ENCODE results near the gene NCEH1. TPM values are rescaled to one million over a fixed set of nuclear protein-coding genes. Genes with fewer than 3 reads are reported as not detected.
"Not testable (repeated sequence)": the region's sequence is repeated elsewhere in the genome, so short reads cannot be mapped to it uniquely, and the experiment has no call there.

NCEH1 gene
- total RNA-seq (2.1 TPM), polyA plus RNA-seq (under 1 TPM; 0.43 to 0.95 (median 0.59) TPM)

GRCh38 chr3:172710664-172711453 lies at the start of gene NCEH1:
Gene NCEH1 (minus strand): TSS chr3:172711067. CDS start chr3:172710984, 83 bp downstream.
- H3K4me1 ChIP-seq (ENCODE audit: control insufficient read depth, insufficient read depth, low read length, poor library complexity, severe bottlenecking), result peaks cover 15% of the 10 kb centered on the region
- DNase-seq (peak; percentile 51 to 90 (median 56)), ATAC-seq (ENCODE audit: low read depth in 2 of 2) (peak; percentile 92 to 93)
- H3K9me3 ChIP-seq (ENCODE audit: control insufficient read depth in 2 of 2, low read length in 2 of 2), result no peaks in the 10 kb centered on the region
- H3K27me3 ChIP-seq (ENCODE audit: control insufficient read depth, insufficient read depth, low read length), result no peaks in the 10 kb centered on the region
- Mint-ChIP-seq H3K4me3 (peak within 1 kb of the TSS; percentile 92 to 98 (median 96)), H3K27ac (peak within 1 kb of the TSS in 2 of 3 donors; percentile 90 to 91), H3K27me3 (peaks cover 28% of the 10 kb centered on the region), H3K9me3 (no peaks in the 10 kb centered on the region), H3K4me1 (peaks cover 4 to 26% (median 15%) of the 10 kb centered on the region in 4 donors), H3K36me3 (no peaks in the 10 kb centered on the region)
- H3K36me3 ChIP-seq (ENCODE audit: control insufficient read depth, insufficient read depth, low read length), result no peaks in the 10 kb centered on the region
- no peak within 1 kb of the TSS for H3K27ac ChIP-seq (ENCODE audit: insufficient read depth, low read length, poor library complexity, severe bottlenecking)
- H3K4me3 ChIP-seq (ENCODE audit: low read depth, low read length), result peak within 1 kb of the TSS; percentile 97

- not testable (repeated sequence) for H3K27me3 Mint-ChIP-seq, H3K27ac Mint-ChIP-seq
Observed at GRCh38 chr3:172760416-172760815, 49.5 kb upstream of the NCEH1 start.

GRCh38 chr3:172753125-172753524 lies 42.3 kb upstream of the NCEH1 start:
- Mint-ChIP-seq H3K27me3 (no peaks in the 10 kb centered on the region), H3K36me3 (no peaks in the 10 kb centered on the region), H3K4me1 (peaks cover 17 to 57% (median 38%) of the 10 kb centered on the region in 4 donors), H3K4me3 (peak overlapping the region in 2 of 4 donors; percentile 94 to 98), H3K9me3 (no peaks in the 10 kb centered on the region), H3K27ac (peak overlapping the region in 2 of 3 donors; percentile 60 to 94)
- H3K4me1 ChIP-seq (ENCODE audit: control insufficient read depth, insufficient read depth, low read length, poor library complexity, severe bottlenecking), result peaks cover 39% of the 10 kb centered on the region
- H3K4me3 ChIP-seq (ENCODE audit: low read depth, low read length), result no peak overlapping the region
- DNase-seq (no peak), ATAC-seq (ENCODE audit: low read depth in 2 of 2) (no peak)
- no peaks in the 10 kb centered on the region for H3K27me3 ChIP-seq (ENCODE audit: control insufficient read depth, insufficient read depth, low read length)
- H3K27ac ChIP-seq (ENCODE audit: insufficient read depth, low read length, poor library complexity, severe bottlenecking), result no peak overlapping the region
- no peaks in the 10 kb centered on the region for H3K9me3 ChIP-seq (ENCODE audit: control insufficient read depth in 2 of 2, low read length in 2 of 2)
- H3K36me3 ChIP-seq (ENCODE audit: control insufficient read depth, insufficient read depth, low read length), result no peaks in the 10 kb centered on the region

More at GRCh38 chr3:172760416-172760815, 49.5 kb upstream of the NCEH1 start:
- H3K27me3 ChIP-seq (ENCODE audit: control insufficient read depth, insufficient read depth, low read length); H3K4me3 ChIP-seq (ENCODE audit: low read depth, low read length); H3K36me3 ChIP-seq (ENCODE audit: control insufficient read depth, insufficient read depth, low read length); H3K9me3 ChIP-seq (ENCODE audit: control insufficient read depth in 2 of 2, low read length in 2 of 2); H3K36me3 Mint-ChIP-seq; DNase-seq; H3K4me1 ChIP-seq (ENCODE audit: control insufficient read depth, insufficient read depth, low read length, poor library complexity, severe bottlenecking); H3K9me3 Mint-ChIP-seq; ATAC-seq (ENCODE audit: low read depth in 2 of 2); H3K4me3 Mint-ChIP-seq; H3K27ac ChIP-seq (ENCODE audit: insufficient read depth, low read length, poor library complexity, severe bottlenecking): not testable (repeated sequence)
- peaks cover 0 to 18% (median 7%) of the 10 kb centered on the region in 4 donors for H3K4me1 Mint-ChIP-seq

- Histone ChIP-seq H3K27ac (ENCODE audit: insufficient read depth, low read length, poor library complexity, severe bottlenecking) (no peak overlapping the region), H3K27me3 (ENCODE audit: control insufficient read depth, insufficient read depth, low read length) (no peaks in the 10 kb centered on the region), H3K9me3 (ENCODE audit: control insufficient read depth in 2 of 2, low read length in 2 of 2) (no peaks in the 10 kb centered on the region), H3K4me1 (ENCODE audit: control insufficient read depth, insufficient read depth, low read length, poor library complexity, severe bottlenecking) (peaks cover 39% of the 10 kb centered on the region), H3K36me3 (ENCODE audit: control insufficient read depth, insufficient read depth, low read length) (no peaks in the 10 kb centered on the region), H3K4me3 (ENCODE audit: low read depth, low read length) (peak overlapping the region; percentile 27)
- Mint-ChIP-seq H3K9me3 (no peaks in the 10 kb centered on the region), H3K4me1 (peaks cover 17 to 57% (median 38%) of the 10 kb centered on the region in 4 donors), H3K27me3 (no peaks in the 10 kb centered on the region), H3K36me3 (no peaks in the 10 kb centered on the region), H3K27ac (peak overlapping the region in 1 of 3 donors; percentile 94), H3K4me3 (peak overlapping the region in 3 of 4 donors; percentile 94 to 99 (median 98))
- DNase-seq, result peak in 1 of 3 donors; percentile 51
- ATAC-seq (ENCODE audit: low read depth in 2 of 2), result no peak
Observed at GRCh38 chr3:172752651-172753050, 41.8 kb upstream of the NCEH1 start.

- Histone ChIP-seq H3K27me3 (ENCODE audit: control insufficient read depth, insufficient read depth, low read length) (peaks cover 4% of the 10 kb centered on the region), H3K4me3 (ENCODE audit: low read depth, low read length) (peak overlapping the region; percentile 89), H3K9me3 (ENCODE audit: control insufficient read depth in 2 of 2, low read length in 2 of 2) (no peaks in the 10 kb centered on the region), H3K4me1 (ENCODE audit: control insufficient read depth, insufficient read depth, low read length, poor library complexity, severe bottlenecking) (peaks cover 39% of the 10 kb centered on the region), H3K27ac (ENCODE audit: insufficient read depth, low read length, poor library complexity, severe bottlenecking) (peak overlapping the region; percentile 44), H3K36me3 (ENCODE audit: control insufficient read depth, insufficient read depth, low read length) (no peaks in the 10 kb centered on the region)
- no peak for ATAC-seq (ENCODE audit: low read depth in 2 of 2)
- Mint-ChIP-seq H3K4me3 (peak overlapping the region; percentile 94 to 99 (median 98)), H3K36me3 (no peaks in the 10 kb centered on the region), H3K27ac (peak overlapping the region in 2 of 3 donors; percentile 78 to 94), H3K4me1 (peaks cover 17 to 54% (median 36%) of the 10 kb centered on the region in 4 donors), H3K27me3 (peaks cover 2% of the 10 kb centered on the region), H3K9me3 (no peaks in the 10 kb centered on the region)
- peak in 1 of 3 donors; percentile 29 for DNase-seq
Observed at GRCh38 chr3:172751175-172751704, 40.4 kb upstream of the NCEH1 start.

GRCh38 chr3:172750368-172751174 lies 39.7 kb upstream of the NCEH1 start, which contains the start of gene ECT2:
Gene ECT2 (plus strand): TSS chr3:172750726. CDS start chr3:172754531, 3,805 bp downstream.
- no peaks in the 10 kb centered on the region for H3K9me3 Mint-ChIP-seq
- peak within 1 kb of the TSS; percentile 32 to 94 (median 91) for H3K27ac Mint-ChIP-seq
- Histone ChIP-seq H3K27me3 (ENCODE audit: control insufficient read depth, insufficient read depth, low read length) (peaks cover 6% of the 10 kb centered on the region), H3K9me3 (ENCODE audit: control insufficient read depth in 2 of 2, low read length in 2 of 2) (no peaks in the 10 kb centered on the region), H3K27ac (ENCODE audit: insufficient read depth, low read length, poor library complexity, severe bottlenecking) (peak within 1 kb of the TSS; percentile 44), H3K4me3 (ENCODE audit: low read depth, low read length) (peak within 1 kb of the TSS; percentile 89), H3K36me3 (ENCODE audit: control insufficient read depth, insufficient read depth, low read length) (no peaks in the 10 kb centered on the region), H3K4me1 (ENCODE audit: control insufficient read depth, insufficient read depth, low read length, poor library complexity, severe bottlenecking) (peaks cover 37% of the 10 kb centered on the region)
- DNase-seq, result peak; percentile 94 to 100 (median 96)
- peak within 1 kb of the TSS; percentile 94 to 99 (median 98) for H3K4me3 Mint-ChIP-seq
- H3K36me3 Mint-ChIP-seq, result no peaks in the 10 kb centered on the region
- H3K4me1 Mint-ChIP-seq, result peaks cover 17 to 48% (median 33%) of the 10 kb centered on the region in 4 donors
- peak; percentile 99 for ATAC-seq (ENCODE audit: low read depth in 2 of 2)
- H3K27me3 Mint-ChIP-seq, result peaks cover 9% of the 10 kb centered on the region

GRCh38 chr3:172750069-172750367 lies 39.2 kb upstream of the NCEH1 start:
- Mint-ChIP-seq H3K4me3 (peak overlapping the region; percentile 94 to 99 (median 98)), H3K36me3 (no peaks in the 10 kb centered on the region), H3K27ac (peak overlapping the region in 2 of 3 donors; percentile 67 to 94), H3K4me1 (peaks cover 16 to 44% (median 28%) of the 10 kb centered on the region in 4 donors), H3K9me3 (no peaks in the 10 kb centered on the region), H3K27me3 (peaks cover 13% of the 10 kb centered on the region)
- no peaks in the 10 kb centered on the region for H3K36me3 ChIP-seq (ENCODE audit: control insufficient read depth, insufficient read depth, low read length)
- H3K27me3 ChIP-seq (ENCODE audit: control insufficient read depth, insufficient read depth, low read length), result peaks cover 6% of the 10 kb centered on the region
- ATAC-seq (ENCODE audit: low read depth in 2 of 2), result no peak
- peak overlapping the region; percentile 89 for H3K4me3 ChIP-seq (ENCODE audit: low read depth, low read length)
- no peak overlapping the region for H3K27ac ChIP-seq (ENCODE audit: insufficient read depth, low read length, poor library complexity, severe bottlenecking)
- H3K9me3 ChIP-seq (ENCODE audit: control insufficient read depth in 2 of 2, low read length in 2 of 2), result no peaks in the 10 kb centered on the region
- no peak for DNase-seq
- H3K4me1 ChIP-seq (ENCODE audit: control insufficient read depth, insufficient read depth, low read length, poor library complexity, severe bottlenecking), result peaks cover 32% of the 10 kb centered on the region
